Measurements from ENCODE around the gene ST6GALNAC5.

The ST6GALNAC5 gene

GRCh38 chr1:77027847-77028246, 160.6 kb downstream of the ST6GALNAC5 start:
- no peak overlapping the region for H3K4me3 ChIP-seq
- no peak overlapping the region for H3K4me2 ChIP-seq
- H3K27ac ChIP-seq = no peak overlapping the region
- TF ChIP-seq Cebpa-rat (IDR thresholded peaks at IDR 0.05) = no peak
- no peaks in the 10 kb centered on the region for H4K20me1 ChIP-seq
- no peaks in the 10 kb centered on the region for H3K27me3 ChIP-seq
- no peaks in the 10 kb centered on the region for H3K36me3 ChIP-seq
- H3K4me1 ChIP-seq = no peaks in the 10 kb centered on the region
- H3K9me3 ChIP-seq (replicated peaks in 1 of 11) = no peaks in the 10 kb centered on the region
- H3K9ac ChIP-seq = no peak overlapping the region

DNA sequence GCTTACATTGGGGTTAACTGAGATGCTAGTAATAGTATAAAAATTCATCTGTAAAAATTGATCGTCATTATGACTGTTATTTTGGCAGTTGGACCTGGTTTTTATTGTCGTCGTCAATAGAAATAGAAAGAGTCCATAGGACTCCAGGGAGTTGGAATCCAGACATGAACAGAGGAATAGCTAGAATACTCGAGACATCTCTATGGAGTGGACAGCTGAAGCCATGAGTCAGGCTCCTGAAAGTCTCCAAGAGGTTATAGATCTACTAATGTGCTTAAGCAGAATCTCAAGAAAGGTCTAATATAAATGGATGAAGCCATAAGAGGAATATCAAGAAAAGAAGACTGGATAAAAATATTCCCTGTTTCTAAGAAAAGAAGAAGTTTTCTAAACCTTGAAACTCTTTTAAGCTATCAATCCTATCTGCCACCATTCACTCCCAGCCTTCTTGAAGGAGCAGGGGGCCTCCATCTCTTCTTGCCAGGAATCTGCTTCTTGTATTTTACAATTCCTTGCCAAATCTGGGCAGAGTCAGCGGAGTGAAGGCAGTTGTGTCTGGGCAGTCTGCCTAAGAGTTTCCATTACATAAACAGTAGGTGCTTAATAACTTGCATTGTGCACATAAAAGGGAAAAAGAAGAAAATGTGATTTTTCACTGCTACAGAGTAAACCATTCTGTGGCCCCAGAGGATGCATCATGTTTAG, 163.3 kb downstream of the ST6GALNAC5 start:
- no peaks in the 10 kb centered on the region for H3K27me3 ChIP-seq
- no peak overlapping the region for H3K27ac ChIP-seq
- H4K20me1 ChIP-seq = no peaks in the 10 kb centered on the region
- no peaks in the 10 kb centered on the region for H3K4me1 ChIP-seq
- no peak overlapping the region for H3K4me2 ChIP-seq
- H3K9ac ChIP-seq = no peak overlapping the region
- H3K4me3 ChIP-seq = no peak overlapping the region
- no peaks in the 10 kb centered on the region for H3K36me3 ChIP-seq
- TF ChIP-seq Cebpa-rat (IDR thresholded peaks at IDR 0.05) = no peak
- no peaks in the 10 kb centered on the region for H3K9me3 ChIP-seq (replicated peaks in 1 of 11)

DNA sequence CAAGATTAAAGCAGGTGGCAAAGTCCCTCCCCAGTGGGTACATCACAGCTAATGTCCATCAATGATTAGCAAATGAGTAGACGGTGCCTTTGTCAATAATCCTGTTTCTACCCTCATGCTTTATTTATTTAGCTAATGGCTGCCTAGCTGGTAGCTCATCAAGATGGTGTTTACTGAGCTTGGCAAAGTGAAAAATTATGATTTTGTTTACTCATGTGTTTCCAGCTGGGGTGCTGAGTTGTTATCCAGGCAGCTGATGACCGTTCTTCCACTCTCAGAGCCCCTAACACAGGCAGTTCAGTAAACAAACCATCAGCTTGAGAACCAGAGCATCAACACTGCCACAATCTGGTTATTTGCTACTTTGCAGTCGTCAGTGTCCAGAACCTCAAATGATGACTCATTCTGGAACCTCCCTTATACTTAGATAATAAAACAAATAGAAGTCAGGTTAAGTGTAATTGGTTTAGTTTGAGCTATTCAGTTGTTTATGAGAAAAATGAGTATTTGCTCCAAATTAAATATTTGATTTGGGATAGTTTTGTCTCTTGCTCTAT, 163.9 kb downstream of the ST6GALNAC5 start:
- H3K4me1 ChIP-seq = no peaks in the 10 kb centered on the region
- TF ChIP-seq Cebpa-rat (IDR thresholded peaks at IDR 0.05) = no peak
- no peaks in the 10 kb centered on the region for H3K9me3 ChIP-seq (replicated peaks in 1 of 11)
- no peak overlapping the region for H3K9ac ChIP-seq
- no peak overlapping the region for H3K4me2 ChIP-seq
- H3K27ac ChIP-seq = no peak overlapping the region
- H3K36me3 ChIP-seq = no peaks in the 10 kb centered on the region
- H3K4me3 ChIP-seq = no peak overlapping the region
- H4K20me1 ChIP-seq = no peaks in the 10 kb centered on the region
- no peaks in the 10 kb centered on the region for H3K27me3 ChIP-seq

GRCh38 chr1:77036560-77036959, 169.3 kb downstream of the ST6GALNAC5 start:
- no peak for TF ChIP-seq Cebpa-rat (IDR thresholded peaks at IDR 0.05)
- Histone ChIP-seq H3K36me3 (no peaks in the 10 kb centered on the region), H3K4me1 (peaks cover 0 to 14% (median 0%) of the 10 kb centered on the region in 10 experiments; a peak in 6 of 20 replicates), H3K4me3 (no peak overlapping the region), H3K27ac (no peak overlapping the region), H3K9ac (no peak overlapping the region), H3K9me3 (replicated peaks in 1 of 11) (peaks cover 0 to 5% (median 0%) of the 10 kb centered on the region in 11 experiments; a peak in 2 of 22 replicates), H3K27me3 (no peaks in the 10 kb centered on the region), H4K20me1 (no peaks in the 10 kb centered on the region), H3K4me2 (no peak overlapping the region)

DNA sequence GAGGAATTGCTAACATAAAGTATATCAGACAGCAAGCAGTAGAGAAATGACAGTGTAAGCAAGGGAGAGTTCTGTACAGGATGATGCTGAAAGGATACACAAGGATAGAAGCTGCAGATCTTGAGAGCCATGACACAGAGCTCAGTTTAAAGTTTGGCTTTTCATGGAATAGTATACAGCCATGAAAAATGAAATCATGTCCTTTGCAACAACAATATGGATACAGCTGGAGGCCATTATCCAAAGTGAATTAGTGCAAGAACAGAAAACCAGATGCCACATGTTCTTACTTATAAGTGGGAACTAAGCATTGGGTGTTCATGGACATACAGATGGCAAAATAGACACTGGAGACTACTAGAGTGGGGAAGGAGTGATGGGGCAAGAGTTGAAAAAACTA, 169.8 kb downstream of the ST6GALNAC5 start:
- no peak overlapping the region for H3K27ac ChIP-seq
- no peak overlapping the region for H3K4me2 ChIP-seq
- no peak for TF ChIP-seq Cebpa-rat (IDR thresholded peaks at IDR 0.05)
- no peaks in the 10 kb centered on the region for H3K36me3 ChIP-seq
- H3K4me1 ChIP-seq = peaks cover 0 to 16% (median 0%) of the 10 kb centered on the region in 10 experiments; a peak in 6 of 20 replicates
- H3K27me3 ChIP-seq = no peaks in the 10 kb centered on the region
- no peak overlapping the region for H3K9ac ChIP-seq
- no peak overlapping the region for H3K4me3 ChIP-seq
- no peaks in the 10 kb centered on the region for H4K20me1 ChIP-seq
- peaks cover 0 to 5% (median 0%) of the 10 kb centered on the region in 11 experiments; a peak in 2 of 22 replicates for H3K9me3 ChIP-seq (replicated peaks in 1 of 11)

GRCh38 chr1:77038000-77038399, 170.7 kb downstream of the ST6GALNAC5 start:
- Histone ChIP-seq H3K9me3 (replicated peaks in 1 of 11) (peaks cover 0 to 5% (median 0%) of the 10 kb centered on the region in 11 experiments; a peak in 2 of 22 replicates), H4K20me1 (no peaks in the 10 kb centered on the region), H3K9ac (no peak overlapping the region), H3K36me3 (no peaks in the 10 kb centered on the region), H3K4me3 (no peak overlapping the region), H3K27ac (no peak overlapping the region), H3K4me1 (peaks cover 0 to 16% (median 0%) of the 10 kb centered on the region in 10 experiments; a peak in 6 of 20 replicates), H3K4me2 (no peak overlapping the region), H3K27me3 (no peaks in the 10 kb centered on the region)
- no peak for TF ChIP-seq Cebpa-rat (IDR thresholded peaks at IDR 0.05)

DNA sequence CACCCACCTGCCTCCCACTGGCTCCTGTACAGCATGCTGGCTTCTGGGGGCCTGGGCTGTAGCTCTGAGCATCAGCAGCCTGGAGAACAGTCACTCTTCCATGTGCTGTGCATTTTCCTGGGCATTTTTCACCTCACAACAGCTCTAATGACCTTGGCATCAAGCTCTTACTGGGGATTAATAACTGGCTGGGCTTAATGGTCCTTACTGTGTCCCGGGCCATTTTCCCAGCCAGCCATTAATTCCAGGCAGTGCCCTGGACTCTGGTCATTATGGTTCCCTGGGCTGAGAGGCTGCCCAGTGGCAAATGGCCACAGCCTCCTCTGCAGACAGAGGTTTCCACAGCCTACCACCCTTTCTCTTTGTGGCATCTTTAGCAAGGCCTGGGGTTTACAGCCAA, 171.8 kb downstream of the ST6GALNAC5 start:
- H4K20me1 ChIP-seq = no peaks in the 10 kb centered on the region
- peaks cover 0 to 16% (median 0%) of the 10 kb centered on the region in 10 experiments; a peak in 6 of 20 replicates for H3K4me1 ChIP-seq
- H3K27me3 ChIP-seq = no peaks in the 10 kb centered on the region
- no peak overlapping the region for H3K27ac ChIP-seq
- no peak overlapping the region for H3K4me2 ChIP-seq
- no peak overlapping the region for H3K4me3 ChIP-seq
- no peak overlapping the region for H3K9ac ChIP-seq
- H3K36me3 ChIP-seq = no peaks in the 10 kb centered on the region
- H3K9me3 ChIP-seq (replicated peaks in 1 of 11) = peaks cover 0 to 5% (median 0%) of the 10 kb centered on the region in 11 experiments; a peak in 2 of 22 replicates
- no peak for TF ChIP-seq Cebpa-rat (IDR thresholded peaks at IDR 0.05)

- no peak overlapping the region for H3K4me2 ChIP-seq
- H3K4me1 ChIP-seq = peaks cover 0 to 16% (median 0%) of the 10 kb centered on the region in 10 experiments; a peak in 6 of 20 replicates
- peaks cover 0 to 5% (median 0%) of the 10 kb centered on the region in 11 experiments; a peak in 2 of 22 replicates for H3K9me3 ChIP-seq (replicated peaks in 1 of 11)
- H3K36me3 ChIP-seq = no peaks in the 10 kb centered on the region
- no peak overlapping the region for H3K27ac ChIP-seq
- H4K20me1 ChIP-seq = no peaks in the 10 kb centered on the region
- no peak overlapping the region for H3K4me3 ChIP-seq
- no peak overlapping the region for H3K9ac ChIP-seq
- no peak for TF ChIP-seq Cebpa-rat (IDR thresholded peaks at IDR 0.05)
- no peaks in the 10 kb centered on the region for H3K27me3 ChIP-seq
Observed at GRCh38 chr1:77039739-77040138, 172.5 kb downstream of the ST6GALNAC5 start.

- Histone ChIP-seq H3K27ac (no peak overlapping the region), H3K36me3 (no peaks in the 10 kb centered on the region), H3K27me3 (no peaks in the 10 kb centered on the region), H3K4me2 (peak overlapping the region in 2 of 11 experiments; percentile 61; a peak in 5 of 22 replicates), H3K9ac (no peak overlapping the region), H4K20me1 (no peaks in the 10 kb centered on the region), H3K4me3 (no peak overlapping the region), H3K4me1 (peaks cover 0 to 16% (median 0%) of the 10 kb centered on the region in 10 experiments; a peak in 6 of 20 replicates), H3K9me3 (replicated peaks in 1 of 11) (peaks cover 0 to 5% (median 0%) of the 10 kb centered on the region in 11 experiments; a peak in 2 of 22 replicates)
- TF ChIP-seq Cebpa-rat (IDR thresholded peaks at IDR 0.05) = no peak
Observed at GRCh38 chr1:77040826-77041225, 173.5 kb downstream of the ST6GALNAC5 start.
